C4-2B (cell line): ENCODE results near the gene TTC39A.

Experiments
- H3K27ac ChIP-seq: fragments of 450-650 bp; 2 replicates; pipeline ENCODE4 v1.5.1; 2017
- ZFX ChIP-seq: fragments of 450-650 bp; IDR thresholded peaks from 2 replicates; pipeline ENCODE4 v1.6.1; 2017
- TF ChIP-seq, protein P1 (sequence below): fragments of 450-650 bp; conservative IDR thresholded peaks from 2 replicates; pipeline ENCODE4 v1.5.1; 2017; ENCODE audit warnings: mild to moderate bottlenecking

The TTC39A gene

DNA sequence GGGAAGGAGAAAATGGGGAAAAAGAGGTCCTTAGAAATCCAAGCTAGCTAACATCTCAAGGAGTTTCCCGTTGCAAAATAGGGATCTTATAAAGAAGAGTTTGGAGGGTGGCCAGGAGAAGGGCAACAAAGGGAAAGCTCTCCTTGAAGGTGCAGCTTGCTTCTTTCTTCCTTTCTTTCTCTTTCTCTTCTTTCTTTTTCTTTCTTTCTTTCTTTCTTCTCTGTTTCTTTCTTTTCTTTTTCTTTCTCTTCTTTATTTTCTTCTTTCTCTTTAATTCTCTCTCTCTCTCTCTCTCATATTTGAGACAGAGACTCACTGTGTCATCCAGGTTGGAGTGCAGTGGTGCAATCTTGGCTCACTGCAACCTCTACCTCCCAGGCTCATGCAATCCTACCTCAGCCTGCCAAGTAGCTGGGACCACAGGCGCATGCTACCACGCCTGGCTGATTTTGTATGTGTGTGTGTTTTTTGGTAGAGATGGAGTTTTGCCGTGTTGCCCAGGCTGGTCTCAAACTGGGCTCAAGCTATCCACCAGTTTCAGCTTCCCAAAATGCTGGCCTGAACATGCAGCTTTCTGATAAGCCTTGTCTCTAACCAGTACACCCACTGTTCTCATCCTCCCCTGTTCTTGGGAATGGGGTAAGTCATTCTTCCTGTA lies 49.9 kb downstream of the TTC39A start:
- no peak for TF ChIP-seq ZFX
- TF ChIP-seq, protein P1, sequence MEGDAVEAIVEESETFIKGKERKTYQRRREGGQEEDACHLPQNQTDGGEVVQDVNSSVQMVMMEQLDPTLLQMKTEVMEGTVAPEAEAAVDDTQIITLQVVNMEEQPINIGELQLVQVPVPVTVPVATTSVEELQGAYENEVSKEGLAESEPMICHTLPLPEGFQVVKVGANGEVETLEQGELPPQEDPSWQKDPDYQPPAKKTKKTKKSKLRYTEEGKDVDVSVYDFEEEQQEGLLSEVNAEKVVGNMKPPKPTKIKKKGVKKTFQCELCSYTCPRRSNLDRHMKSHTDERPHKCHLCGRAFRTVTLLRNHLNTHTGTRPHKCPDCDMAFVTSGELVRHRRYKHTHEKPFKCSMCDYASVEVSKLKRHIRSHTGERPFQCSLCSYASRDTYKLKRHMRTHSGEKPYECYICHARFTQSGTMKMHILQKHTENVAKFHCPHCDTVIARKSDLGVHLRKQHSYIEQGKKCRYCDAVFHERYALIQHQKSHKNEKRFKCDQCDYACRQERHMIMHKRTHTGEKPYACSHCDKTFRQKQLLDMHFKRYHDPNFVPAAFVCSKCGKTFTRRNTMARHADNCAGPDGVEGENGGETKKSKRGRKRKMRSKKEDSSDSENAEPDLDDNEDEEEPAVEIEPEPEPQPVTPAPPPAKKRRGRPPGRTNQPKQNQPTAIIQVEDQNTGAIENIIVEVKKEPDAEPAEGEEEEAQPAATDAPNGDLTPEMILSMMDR: no peak
- H3K27ac ChIP-seq: no peak overlapping the region

DNA sequence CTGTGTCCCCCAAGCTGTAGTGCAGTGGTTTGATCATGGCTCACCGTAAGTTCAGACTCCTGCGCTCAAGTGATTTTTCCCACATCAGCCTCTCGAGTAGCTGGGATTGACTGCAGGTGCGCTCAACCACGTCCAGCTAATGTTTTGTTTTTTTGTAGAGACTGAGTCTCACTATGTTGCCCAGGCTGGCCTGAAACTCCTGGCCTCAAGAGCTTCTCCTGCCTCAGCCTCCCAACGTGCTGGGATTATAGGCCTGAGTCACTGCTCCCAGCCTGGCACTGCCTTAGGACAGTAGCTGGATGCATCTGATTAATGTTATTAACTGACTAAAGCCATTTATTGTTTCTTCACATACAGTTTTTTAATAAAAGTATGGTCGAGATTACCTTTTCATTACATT lies 54.1 kb downstream of the TTC39A start:
- H3K27ac ChIP-seq: no peak overlapping the region
- no peak for TF ChIP-seq ZFX
- TF ChIP-seq, protein P1: no peak

DNA sequence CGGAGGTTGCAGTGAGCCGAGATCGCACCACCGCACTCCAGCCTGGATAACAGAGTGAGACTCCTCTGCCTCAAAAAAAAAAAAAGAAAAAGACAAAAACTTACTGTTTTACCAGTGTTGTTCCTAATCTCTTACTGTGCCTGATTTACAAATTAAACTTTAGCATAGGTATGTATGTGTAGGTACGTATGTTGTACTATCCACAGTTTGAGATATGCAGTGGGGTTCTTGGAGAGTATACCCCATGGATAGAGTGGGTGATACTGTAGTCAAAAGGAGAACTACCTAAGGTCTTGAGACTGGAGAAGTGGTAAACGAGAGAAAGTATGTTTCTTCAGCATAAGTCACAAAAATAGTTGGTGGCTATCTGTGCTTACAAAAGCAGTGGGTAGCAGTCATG lies 55.7 kb downstream of the TTC39A start:
- no peak overlapping the region for H3K27ac ChIP-seq
- no peak for TF ChIP-seq ZFX
- TF ChIP-seq, protein P1: no peak

DNA sequence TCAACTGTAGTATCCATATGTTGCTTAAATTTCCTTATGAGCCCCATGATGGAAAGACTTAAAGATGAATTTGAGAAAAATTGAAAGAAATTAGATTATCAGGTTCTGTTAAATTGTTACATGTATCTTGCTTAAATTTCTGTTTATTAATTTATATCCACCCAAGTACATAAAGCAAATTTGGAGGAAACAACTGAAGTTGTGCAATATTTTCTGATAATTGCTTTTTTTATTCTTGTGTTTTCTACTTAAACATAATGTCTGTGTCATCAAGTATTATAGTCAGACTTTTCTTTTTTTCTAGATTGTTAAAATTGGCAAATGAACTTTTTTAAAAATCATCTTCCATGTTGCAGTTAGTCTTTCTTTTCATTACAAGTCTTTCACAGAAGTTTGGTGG lies 57.4 kb downstream of the TTC39A start:
- H3K27ac ChIP-seq: no peak overlapping the region
- TF ChIP-seq ZFX: no peak

DNA sequence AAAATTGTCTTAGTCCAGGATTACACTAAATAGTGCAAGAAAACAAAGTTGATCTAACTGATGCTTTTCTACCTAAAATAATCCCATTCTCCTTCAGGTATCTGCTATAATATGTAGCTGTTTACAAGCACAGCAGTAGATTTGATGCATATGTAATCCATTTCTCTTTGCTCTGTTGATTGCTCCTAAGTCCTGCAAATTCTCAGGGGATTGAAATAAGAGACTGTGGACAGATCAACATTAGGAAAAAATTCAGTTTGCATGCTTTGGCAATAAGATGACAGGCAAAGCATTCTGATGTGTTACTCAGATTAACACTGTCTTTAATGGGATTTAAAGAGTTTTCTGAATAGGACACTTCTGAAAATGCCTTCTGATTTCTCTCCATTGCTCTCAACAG lies 59.6 kb downstream of the TTC39A start:
- no peak for TF ChIP-seq ZFX
- TF ChIP-seq, protein P1: no peak
- no peak overlapping the region for H3K27ac ChIP-seq

DNA sequence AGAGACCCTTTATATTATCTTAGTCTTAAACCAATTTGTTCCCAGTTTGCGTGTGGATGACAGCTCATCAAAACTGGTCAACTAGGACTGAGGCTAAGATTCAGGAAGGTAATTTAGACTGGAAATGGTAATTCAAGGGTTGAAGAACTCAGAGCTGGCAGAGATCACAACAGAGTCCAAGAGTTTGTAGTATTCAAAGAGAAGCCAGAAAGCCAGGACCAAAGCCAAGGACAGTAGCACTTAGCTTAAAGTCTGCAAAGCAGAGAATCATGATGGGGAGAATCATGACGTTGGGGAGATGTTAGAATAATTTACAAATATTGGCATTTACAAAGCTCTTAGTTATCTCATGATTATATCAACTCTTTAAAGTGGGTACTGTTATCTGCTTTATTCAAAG lies 61.7 kb downstream of the TTC39A start:
- H3K27ac ChIP-seq: no peak overlapping the region
- TF ChIP-seq ZFX: no peak
- TF ChIP-seq, protein P1: no peak

DNA sequence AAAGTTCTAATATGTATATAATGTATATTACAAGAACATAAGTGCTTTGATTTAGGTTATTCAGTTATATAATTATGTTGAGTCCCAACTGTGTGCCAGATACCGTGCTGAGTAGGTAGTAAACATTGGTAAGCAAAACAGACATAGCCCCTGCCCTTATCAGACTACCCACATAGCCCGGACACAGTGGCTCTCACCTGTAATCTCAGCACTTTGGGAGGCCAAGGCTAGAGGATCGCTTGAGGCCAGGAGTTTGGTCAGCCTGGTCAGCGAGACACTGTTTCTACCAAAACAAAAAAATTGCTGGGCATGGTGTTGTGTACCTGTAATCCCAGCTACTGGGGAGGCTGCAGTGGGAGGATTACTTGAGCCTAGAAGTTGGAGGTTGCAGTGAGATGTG lies 63.6 kb downstream of the TTC39A start:
- TF ChIP-seq, protein P1: no peak
- no peak for TF ChIP-seq ZFX
- H3K27ac ChIP-seq: no peak overlapping the region

DNA sequence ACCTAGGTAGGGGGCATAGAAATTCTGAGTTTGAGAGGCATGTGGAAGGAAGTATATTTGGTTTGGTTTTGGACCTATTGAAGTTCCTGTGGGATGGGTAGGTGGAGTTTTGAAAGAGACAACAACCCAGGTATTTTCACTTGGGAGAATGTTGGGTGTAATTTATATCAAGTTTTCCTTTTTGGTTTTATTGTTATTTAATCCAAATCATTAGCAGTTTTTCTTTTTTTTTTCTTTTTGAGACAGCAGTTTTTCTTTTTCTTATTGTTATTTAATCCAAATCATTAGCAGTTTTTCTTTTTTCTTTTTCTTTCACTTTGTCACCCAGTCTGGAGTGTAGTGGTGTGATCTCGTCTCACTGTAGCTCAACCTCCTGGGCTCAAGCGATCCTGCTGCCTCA lies 64.2 kb downstream of the TTC39A start:
- H3K27ac ChIP-seq: no peak overlapping the region
- TF ChIP-seq, protein P1: no peak
- TF ChIP-seq ZFX: no peak
